ENCODE data around the gene MX1. TPM values are rescaled to one million over a fixed set of nuclear protein-coding genes. Genes with fewer than 3 reads are reported as not detected.
"Not testable (repeated sequence)": the region's sequence is repeated elsewhere in the genome, so short reads cannot be mapped to it uniquely, and the experiment has no call there.

Gene MX1
- total RNA-seq, 4 donors from 2014 or later, result 8.5 to 87.3 (median 44.8) TPM

DNA sequence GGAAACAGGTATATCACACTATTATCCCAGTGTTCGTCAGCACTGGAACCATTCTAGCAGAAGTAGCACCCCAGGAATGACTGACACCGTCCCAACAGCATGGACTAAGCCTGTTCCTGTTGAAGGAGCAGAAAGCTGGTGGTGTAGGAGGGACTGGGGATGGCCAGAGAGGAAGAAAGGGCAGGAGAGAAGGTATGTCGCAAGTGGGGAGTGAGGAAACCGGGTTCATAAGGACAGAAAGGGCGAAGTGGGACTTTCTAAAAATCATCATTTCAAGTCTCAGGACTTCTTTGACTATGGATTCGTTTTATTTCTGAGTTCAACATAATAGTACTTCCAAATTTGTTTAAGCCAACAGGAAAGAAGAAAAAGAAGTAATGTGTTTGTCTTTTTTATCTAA is 19.7 kb upstream of the MX1 start:
- no peak for ATAC-seq (ENCODE audit: low FRiP score)
- TF ChIP-seq CTCF (IDR thresholded peaks at IDR 0.05), result no peak
- DNase-seq (ENCODE audit: low spot score), result no peak

GRCh38 chr21:41407541-41408460 is 18.2 kb upstream of the MX1 start:
- ATAC-seq (ENCODE audit: low FRiP score) (no peak), DNase-seq (ENCODE audit: low spot score) (no peak)
- no peak for TF ChIP-seq CTCF (IDR thresholded peaks at IDR 0.05)

- ATAC-seq (ENCODE audit: low FRiP score) (no peak), DNase-seq (ENCODE audit: low spot score) (no peak)
- no peak for TF ChIP-seq CTCF (IDR thresholded peaks at IDR 0.05)
Observed at GRCh38 chr21:41410361-41410760, 15.7 kb upstream of the MX1 start.

DNA sequence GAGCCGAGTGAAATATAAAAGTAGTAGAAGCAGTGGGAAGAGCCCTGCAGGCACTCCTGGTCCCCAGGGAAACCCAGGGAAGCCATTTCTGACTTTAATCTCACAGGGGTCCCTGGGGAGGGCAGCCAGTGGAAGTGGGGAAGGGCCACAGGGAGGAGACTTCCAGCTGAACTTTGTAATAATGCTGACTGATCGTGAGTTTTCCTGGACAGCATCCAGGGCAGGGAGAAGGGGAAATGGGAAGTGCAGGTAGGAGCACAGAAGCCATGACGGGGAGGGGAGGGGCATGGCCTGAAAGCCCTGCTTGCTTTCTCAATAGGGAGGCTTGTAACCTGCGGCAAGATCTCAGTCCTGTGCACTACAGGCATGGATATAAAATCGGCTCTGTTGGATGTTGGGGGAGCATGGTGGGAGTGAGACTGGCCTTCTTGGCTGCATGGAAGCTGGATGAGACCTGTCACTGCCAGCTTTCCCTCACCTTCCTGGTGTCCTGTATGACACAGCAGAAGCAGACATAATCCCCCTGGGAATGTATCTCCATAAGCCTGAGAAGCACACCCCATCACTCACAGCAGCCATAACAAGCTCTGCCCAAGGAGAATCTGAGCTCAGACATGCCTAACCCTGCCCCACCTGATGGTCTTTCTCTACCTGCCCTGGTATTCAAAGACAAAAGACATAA is 15.1 kb upstream of the MX1 start:
- no peak for TF ChIP-seq CTCF (IDR thresholded peaks at IDR 0.05)
- no peak for ATAC-seq (ENCODE audit: low FRiP score)
- no peak for DNase-seq (ENCODE audit: low spot score)

- no peak for DNase-seq (ENCODE audit: low spot score)
- ATAC-seq (ENCODE audit: low FRiP score), result no peak
- TF ChIP-seq CTCF (IDR thresholded peaks at IDR 0.05), result no peak
Observed at GRCh38 chr21:41411449-41412089, 14.5 kb upstream of the MX1 start.

- ATAC-seq (ENCODE audit: low FRiP score); DNase-seq (ENCODE audit: low spot score): not testable (repeated sequence)
Observed at GRCh38 chr21:41417505-41417904, 8.5 kb upstream of the MX1 start.

DNA sequence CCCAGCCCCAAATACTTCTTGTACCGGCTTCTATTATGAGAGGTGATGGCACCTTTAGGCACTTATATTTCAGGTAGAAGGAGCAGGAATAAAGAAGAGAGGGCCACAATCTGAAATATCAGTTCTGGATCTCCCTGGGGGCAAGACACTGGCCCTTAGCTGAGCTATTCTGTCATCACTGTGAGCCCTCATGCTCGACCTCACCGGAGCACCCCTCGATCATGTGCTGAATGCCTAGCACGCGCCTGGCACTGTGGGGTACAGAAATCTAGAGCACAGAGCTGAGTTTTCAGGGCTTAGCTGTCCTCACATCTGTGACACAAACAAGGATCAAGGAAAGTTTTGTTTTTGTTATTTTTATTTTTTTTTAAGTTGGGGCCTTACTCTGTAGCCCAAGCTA is 7.6 kb upstream of the MX1 start:
- ATAC-seq (ENCODE audit: low FRiP score), result no peak
- TF ChIP-seq CTCF (IDR thresholded peaks at IDR 0.05), result no peak
- DNase-seq (ENCODE audit: low spot score), result no peak

Data from omental fat pad (tissue), 4 donors.